ENCODE data around the gene CPNE2. TPM values are rescaled to one million over a fixed set of nuclear protein-coding genes. Genes with fewer than 3 reads are reported as not detected.
A peak's percentile ranks its signal among the peaks of the same experiment; 100 is the strongest.
"Not testable (repeated sequence)": the region's sequence is repeated elsewhere in the genome, so short reads cannot be mapped to it uniquely, and the experiment has no call there.

Gene CPNE2
- total RNA-seq, 1 donor from 2014 or later: 54.4 TPM

- no peak for DNase-seq (ENCODE audit: low read depth in 2 of 2)
These were observed 22.6 kb upstream of the CPNE2 start for GRCh38 chr16:57069635-57070370.

DNA sequence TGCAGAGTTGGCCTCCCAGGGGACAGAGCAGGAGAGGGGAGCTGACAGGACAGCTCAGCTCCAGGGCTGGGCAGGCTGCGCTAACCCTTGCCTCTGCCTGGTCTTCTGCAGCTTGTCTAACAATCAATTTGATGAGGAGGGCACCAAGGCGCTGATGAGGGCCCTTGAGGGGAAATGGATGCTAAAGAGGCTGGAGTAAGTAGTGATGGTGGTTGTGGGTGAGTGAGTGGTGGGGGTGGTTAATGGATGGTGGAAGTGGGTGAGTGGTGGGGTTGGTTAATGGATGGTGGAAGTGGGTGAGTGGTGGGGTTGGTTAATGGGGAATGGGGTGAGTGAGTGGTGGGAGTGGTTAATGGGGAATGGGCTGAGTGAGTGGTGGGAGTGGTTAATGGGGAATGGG lies 22.0 kb upstream of the CPNE2 start:
- no peak for DNase-seq (ENCODE audit: low read depth in 2 of 2)

DNA sequence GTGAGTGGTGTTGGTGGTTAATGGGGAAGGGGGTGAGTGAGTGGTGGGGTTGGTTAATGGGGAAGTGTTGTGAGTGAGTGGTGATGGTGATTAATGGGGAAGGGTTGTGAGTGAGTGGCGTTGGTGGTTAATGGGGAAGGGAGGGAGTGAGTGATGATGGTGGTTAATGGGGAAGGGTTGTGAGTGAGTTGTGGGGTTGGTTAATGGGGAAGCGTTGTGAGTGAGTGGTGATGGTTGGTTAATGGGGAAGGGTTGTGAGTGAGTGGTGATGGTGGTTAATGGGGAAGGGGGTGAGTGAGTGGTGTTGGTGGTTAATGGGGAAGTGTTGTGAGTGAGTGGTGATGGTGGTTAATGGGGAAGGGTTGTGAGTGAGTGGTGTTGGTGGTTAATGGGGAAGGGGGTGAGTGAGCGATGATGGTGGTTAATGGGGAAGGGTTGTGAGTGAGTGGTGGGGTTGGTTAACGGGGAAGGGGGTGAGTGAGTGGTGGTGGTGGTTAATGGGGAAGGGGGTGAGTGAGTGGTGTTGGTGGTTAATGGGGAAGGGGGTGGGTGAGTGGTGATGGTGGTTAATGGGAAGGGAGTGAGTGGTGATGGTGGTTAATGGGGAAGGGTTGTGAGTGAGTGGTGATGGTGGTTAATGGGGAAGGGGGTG lies 21.2 kb upstream of the CPNE2 start:
- DNase-seq (ENCODE audit: low read depth in 2 of 2): not testable (repeated sequence)

GRCh38 chr16:57071831-57072582 lies 20.4 kb upstream of the CPNE2 start:
- DNase-seq (ENCODE audit: low read depth in 2 of 2): peak in 1 of 2 donors; percentile 59

DNA sequence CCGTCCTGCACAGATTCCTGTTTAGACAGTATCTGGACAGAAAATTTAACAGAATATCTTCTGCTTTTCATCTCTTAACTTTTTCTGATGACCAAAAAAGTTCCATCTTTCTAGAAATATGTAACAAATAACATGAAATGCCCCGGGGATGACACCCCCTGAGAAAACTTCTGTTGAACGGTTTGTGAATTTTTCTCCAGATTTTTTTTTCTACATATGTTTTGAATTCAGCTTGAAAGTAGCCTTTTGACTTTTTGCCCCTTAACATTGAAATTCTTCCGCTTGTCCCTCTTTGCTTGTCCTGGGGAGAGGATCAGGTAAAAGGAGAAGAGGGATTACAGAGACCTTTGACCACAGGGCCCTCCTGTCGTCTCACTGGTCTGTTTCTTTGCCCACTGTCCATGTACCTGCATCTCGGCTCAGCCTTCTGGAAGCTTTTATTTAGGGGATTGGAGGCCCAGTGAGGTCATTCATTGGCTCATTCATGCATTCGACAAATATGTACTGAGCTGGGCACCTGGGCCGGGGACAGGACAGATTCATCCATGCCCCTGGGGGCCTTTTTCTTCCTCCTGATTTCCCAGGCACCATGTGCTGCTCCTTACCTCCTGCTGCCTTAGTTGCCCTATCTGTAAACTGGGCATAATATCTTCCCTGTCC lies 19.6 kb upstream of the CPNE2 start:
- DNase-seq (ENCODE audit: low read depth in 2 of 2): no peak

- DNase-seq (ENCODE audit: low read depth in 2 of 2): no peak
These were observed 14.7 kb upstream of the CPNE2 start for GRCh38 chr16:57077714-57078113.

DNA sequence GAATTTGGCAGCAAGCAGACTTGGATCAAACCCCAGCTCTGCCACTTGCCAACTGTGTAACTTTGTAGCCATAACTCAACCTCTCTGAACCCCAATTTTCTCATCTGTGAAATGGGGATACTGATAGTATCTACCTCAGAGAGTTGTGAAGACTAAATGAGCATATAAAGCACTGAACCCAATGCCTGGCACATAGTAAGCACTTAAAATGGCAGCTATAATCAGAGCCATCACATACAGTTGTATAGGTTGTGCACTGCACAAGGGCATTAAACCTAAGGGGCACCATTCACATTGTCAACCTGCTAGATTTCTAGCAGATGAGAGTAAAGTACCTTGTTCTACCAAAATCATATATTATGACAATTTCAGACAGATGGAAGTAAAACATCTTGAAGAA lies 10.6 kb upstream of the CPNE2 start:
- no peak for DNase-seq (ENCODE audit: low read depth in 2 of 2)

DNA sequence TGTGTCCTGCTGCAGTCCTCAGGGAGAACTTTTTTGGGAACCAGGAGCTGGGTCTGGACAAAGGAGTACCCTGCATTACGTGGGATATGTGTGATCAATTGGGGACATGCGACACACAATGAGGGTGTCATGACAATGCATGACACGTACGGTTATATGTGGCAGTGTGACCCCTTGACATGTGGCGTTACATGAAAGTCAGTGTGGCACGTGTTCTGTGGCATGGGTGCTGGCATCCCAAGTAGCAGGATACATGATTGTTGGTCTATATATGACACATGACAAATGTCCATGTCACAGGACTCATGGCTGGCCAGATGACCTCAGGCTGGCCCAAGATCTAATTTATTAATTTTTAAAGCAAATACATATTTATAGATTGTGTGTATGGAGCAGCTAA lies 9.7 kb upstream of the CPNE2 start:
- no peak for DNase-seq (ENCODE audit: low read depth in 2 of 2)

GRCh38 chr16:57083485-57084126 lies 8.8 kb upstream of the CPNE2 start:
- no peak for DNase-seq (ENCODE audit: low read depth in 2 of 2)

DNA sequence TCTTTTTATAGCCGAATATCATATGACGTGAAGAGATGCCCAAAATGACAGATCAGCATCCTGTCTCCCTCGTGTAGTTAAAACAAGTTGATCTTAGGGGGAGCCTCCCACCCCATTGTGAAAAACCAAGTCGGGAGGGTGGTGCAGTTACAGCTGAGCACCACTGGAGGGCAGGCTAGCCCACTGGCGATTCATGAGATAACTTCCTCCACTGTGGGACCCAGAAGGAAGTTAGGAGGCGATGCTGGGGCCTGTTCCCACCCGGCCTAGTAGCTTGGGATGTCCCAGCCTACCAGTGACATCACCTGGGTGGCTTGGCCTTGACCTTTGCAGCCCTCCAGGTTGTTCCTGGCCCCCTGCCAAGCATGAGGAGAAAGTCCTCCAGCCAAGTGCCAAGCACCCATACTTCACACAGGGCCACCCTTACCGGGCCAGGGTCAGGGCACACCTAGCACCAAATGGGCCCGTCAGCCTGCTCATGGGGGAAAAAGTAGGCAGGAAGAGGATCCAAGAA lies 8.1 kb upstream of the CPNE2 start:
- DNase-seq (ENCODE audit: low read depth in 2 of 2): peak; percentile 55 to 77

DNA sequence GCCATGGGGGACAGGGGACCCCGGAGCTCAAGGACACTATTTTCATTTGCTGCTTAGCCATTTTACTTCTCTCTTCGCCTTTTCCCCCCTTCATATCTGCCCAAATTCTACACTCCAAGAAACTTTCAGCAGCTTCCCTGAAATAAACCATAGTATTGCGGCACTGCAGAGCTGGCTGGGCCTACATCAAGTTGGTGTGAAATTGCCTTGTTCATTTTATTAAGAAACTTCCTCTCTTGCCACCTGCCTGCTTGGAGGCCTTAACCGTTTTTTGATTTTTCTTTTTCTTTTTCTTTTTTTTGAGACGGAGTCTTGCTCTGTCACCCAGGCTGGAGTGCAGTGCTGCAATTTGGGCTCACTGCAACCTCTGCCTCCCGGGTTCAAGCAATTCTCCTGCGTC lies 7.4 kb upstream of the CPNE2 start:
- DNase-seq (ENCODE audit: low read depth in 2 of 2): no peak

DNA sequence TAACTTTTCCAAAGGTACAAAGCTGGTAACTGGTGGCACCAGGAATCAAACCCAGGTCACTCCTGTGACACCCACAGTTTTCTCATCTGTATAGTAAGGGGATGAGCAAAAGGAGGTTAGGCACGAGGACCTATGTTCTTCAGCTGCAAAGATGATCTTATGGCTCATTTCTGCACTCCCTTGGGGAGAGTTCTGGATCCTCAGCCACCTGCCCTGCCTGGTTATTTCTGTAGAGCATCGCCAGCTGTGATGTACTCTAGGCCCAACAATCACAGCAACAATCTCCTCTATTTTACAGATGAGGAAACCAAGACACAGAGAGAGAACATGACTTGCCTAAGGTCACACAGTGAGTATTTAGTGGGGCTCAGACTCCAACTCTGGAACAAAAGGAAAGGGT lies 5.4 kb upstream of the CPNE2 start:
- no peak for DNase-seq (ENCODE audit: low read depth in 2 of 2)

DNA sequence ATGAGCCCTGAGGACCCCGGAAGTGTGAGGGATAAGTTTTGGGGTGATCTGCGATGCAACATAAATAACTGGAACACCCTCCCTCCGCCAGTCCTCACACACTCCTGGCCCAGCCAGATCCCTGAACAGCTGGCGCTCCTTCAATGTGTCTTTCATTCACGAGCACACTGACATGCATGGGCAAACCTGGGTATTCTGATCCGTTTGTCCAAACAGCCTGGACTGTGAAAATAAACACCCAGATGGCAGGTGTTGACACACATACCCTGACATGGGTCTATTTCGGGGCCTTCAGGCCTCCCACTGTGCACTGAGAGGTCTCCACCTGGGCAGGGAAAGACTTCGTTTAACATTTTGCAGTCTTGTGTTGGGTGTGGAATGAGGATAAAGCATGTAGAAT lies 3.0 kb upstream of the CPNE2 start:
- no peak for DNase-seq (ENCODE audit: low read depth in 2 of 2)

DNA sequence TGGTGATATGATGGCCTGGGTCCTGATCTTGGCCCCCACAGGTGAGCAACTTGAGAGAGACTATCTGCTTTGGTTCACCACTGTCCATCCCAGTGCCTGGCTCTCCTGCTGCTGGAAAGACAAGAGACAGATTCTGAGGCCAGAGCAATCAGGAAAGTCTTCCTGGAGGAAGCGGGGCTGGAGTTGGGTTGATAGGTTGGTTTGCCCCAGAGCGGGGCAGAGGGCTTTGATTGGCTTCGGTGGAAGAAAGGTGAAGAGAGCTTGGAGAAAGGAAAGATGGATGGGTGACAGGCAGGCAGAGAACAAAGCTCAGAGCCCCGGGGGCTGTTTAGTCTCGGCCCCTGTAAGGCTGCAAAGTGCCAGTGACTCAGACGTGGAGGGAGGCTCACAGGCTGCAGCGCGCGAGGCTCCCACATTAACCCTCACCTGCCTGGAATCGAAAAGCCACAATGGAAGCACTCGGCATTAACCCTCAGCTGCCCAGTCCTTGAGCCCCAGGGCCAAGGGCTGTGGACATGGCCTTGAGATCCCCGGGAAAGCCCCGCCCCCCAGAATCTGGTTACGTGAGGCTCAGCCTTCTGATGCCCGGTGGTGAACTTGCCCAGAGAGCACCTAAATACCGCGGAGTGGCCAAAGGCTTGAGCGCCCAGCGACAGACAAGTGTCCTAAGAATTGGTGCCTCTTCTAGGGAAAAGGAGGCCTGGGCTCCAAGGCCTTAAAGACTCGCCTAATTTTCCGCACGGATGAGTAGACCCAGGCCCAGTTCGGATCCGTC lies 996 bp upstream of the CPNE2 start:
- peak in 1 of 2 donors; percentile 40 for DNase-seq (ENCODE audit: low read depth in 2 of 2)

DNA sequence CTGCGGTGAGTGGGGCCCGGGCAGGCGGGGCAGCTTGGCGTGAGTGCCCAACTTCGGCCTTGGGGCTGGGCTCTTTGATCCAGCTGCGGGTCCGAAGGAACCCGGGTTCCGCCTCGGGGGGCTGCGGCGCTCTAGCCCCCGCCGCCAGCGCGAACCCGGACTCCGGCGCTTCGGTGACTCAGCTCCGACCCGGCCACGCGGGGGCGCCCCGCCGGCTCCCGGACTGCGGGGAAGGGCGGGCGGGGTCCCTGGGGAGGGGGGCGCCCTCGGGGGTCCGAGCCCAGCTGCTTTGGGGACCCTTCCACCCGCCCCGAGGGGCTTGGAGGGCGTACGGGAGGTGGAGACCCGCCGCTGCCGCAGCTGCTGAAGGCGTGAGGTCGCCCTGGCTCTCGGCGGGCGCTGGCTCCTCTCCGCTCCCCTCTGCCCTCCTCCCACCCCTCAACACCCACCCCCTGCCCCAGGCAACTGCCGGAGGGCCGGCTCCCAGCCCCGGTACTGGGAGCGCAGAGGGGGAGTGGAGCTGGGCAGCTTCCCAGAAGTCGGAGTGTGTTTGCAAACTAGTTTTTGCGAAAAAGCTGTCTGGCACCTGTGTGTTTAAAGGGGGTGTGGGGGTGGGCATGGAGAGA lies 516 bp downstream of the CPNE2 start:
- DNase-seq (ENCODE audit: low read depth in 2 of 2): peak in 1 of 2 donors; percentile 41

DNA sequence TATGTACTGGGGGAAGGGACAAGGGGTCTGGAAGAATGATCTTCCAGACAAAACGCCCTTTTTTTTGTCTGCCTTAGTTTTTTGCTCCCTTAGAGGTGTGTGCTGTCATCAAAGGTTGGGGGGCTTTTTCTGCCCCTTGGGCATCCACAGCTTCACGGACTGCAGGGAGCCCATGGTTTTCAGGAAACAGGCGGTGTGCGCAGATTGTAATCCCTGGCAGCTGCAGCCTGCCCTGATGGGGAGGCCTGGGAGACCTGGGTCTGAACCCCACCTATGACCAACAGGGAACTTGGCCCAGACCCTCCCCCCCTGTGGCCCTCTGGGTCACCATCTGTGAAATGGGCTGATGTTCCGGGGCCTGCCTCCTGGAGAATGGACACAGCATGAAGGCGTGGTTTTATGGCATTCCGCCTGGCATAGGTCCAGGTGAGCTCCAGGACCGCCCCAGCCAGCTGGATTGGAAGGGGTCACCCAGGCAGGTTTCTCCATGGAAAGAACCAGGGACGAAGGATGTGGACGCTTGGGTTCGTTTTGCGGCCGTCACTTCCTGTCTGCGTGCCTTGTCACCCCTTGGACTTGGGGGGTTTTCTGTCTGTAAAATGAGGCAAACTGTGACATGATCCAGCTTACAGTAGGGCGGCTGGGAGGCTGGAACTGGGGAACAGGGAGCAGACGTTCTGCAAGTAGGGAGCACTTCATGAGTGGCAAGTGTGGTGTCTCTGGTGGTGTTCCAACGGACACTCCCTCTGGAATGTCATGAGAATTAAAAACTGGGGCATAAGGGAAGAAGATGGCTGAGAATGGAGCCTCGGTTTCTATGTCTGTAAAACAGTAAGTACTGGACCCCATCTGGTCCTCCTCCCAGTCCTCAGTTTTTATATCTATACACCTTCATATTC lies 1.5 kb downstream of the CPNE2 start:
- peak in 1 of 2 donors; percentile 35 for DNase-seq (ENCODE audit: low read depth in 2 of 2)

DNA sequence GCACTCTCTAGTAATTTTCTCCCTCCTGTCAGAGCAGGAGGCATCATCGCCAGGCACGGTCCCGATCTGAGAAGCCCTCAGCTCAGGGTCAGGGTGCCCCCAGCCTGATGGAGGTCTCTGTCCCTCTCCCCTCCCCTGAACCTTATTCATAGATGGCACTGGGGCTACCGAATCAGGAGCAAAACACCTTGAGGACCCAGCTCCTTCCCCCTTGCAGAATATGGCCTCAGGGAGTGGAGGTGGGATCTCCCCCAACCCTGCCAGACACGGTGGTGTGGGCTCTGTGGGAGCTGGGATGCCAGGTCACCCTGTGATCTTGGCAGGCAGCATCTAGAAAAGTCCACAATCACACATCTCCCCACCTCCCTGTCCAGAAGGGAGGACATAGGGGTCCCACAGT lies 2.5 kb downstream of the CPNE2 start:
- no peak for DNase-seq (ENCODE audit: low read depth in 2 of 2)

- DNase-seq (ENCODE audit: low read depth in 2 of 2): no peak
These were observed 3.8 kb downstream of the CPNE2 start for GRCh38 chr16:57096192-57096591.

- no peak for DNase-seq (ENCODE audit: low read depth in 2 of 2)
These were observed 4.4 kb downstream of the CPNE2 start for GRCh38 chr16:57096793-57097192.
